Measurements from ENCODE around the gene SPNS2. TPM values are rescaled to one million over a fixed set of nuclear protein-coding genes. Genes with fewer than 3 reads are reported as not detected.

The SPNS2 gene
- total RNA-seq, 2 donors from 2014 or later, result 9.1 to 23.9 TPM

DNA sequence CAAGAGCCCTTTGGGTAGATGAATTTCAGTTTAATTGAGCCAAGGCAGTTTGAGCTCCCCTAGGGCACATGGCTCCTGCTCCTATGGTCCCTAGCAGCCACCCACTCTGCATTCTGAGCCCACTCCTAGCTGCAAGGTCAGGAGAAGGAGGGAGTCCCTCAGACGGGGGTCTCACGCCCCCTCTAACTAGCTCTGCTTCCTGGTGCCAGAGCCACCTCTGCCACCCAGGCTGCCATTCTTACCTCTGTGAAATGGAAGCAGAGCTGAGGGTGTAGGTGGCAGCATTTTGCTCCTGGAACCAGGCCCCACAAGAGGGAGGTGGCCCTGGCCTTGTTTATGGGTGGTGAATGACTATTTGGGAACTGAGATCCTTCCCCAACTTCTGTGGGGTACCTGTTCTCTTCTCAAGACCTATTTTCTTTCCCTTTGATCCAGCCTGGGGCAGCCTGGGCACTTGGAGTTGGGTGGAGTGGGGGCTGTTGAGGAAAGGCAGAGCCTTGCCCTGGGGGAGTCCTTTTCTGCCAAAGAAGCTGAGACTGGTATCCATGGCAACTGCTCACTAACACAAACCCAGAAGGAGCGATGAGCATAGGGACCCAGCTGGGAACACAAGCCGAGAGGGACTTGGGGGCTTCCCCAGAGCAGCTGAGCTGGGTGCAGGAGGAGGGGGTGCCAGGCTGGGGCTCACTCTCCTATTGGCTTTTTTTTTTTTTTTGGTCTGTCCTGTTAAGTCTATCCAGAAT lies 4.8 kb downstream of the SPNS2 start:
- Histone ChIP-seq H3K9me3 (no peaks in the 10 kb centered on the region), H3K36me3 (no peaks in the 10 kb centered on the region), H3K4me3 (no peak overlapping the region), H3K27ac (no peak overlapping the region), H3K4me1 (ENCODE audit: control insufficient read depth in 1 of 2, low read depth in 2 of 2) (peaks cover 11 to 37% of the 10 kb centered on the region in 2 donors), H3K27me3 (replicated peaks; ENCODE audit: insufficient read depth) (no peaks in the 10 kb centered on the region)
- ATAC-seq (ENCODE audit: insufficient number of reproducible peaks, low FRiP score, low read depth) (no peak), DNase-seq (ENCODE audit: low spot score) (no peak)
- TF ChIP-seq, protein P1, sequence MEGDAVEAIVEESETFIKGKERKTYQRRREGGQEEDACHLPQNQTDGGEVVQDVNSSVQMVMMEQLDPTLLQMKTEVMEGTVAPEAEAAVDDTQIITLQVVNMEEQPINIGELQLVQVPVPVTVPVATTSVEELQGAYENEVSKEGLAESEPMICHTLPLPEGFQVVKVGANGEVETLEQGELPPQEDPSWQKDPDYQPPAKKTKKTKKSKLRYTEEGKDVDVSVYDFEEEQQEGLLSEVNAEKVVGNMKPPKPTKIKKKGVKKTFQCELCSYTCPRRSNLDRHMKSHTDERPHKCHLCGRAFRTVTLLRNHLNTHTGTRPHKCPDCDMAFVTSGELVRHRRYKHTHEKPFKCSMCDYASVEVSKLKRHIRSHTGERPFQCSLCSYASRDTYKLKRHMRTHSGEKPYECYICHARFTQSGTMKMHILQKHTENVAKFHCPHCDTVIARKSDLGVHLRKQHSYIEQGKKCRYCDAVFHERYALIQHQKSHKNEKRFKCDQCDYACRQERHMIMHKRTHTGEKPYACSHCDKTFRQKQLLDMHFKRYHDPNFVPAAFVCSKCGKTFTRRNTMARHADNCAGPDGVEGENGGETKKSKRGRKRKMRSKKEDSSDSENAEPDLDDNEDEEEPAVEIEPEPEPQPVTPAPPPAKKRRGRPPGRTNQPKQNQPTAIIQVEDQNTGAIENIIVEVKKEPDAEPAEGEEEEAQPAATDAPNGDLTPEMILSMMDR (IDR thresholded peaks at IDR 0.05), result no peak

DNA sequence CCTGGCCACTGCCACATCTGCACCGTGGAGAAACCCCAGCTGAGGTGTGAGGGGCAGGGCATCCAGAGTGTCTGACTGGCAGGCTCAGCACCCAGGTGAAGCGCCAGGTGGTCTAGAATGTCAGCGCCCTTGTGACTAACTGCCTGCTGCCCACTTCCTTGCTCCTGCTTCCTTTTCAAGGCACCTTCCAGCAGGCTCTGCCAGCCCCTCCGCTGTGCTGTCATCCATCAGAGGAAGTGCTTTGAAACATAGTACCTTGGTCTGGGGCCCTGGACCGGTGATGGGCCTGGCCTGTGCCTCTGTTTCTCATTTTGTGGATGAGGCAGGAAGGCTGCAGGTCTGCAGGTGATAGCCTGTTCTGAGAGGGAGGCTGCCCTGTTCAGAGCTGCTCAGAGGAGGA lies 5.5 kb downstream of the SPNS2 start:
- Histone ChIP-seq H3K36me3 (no peaks in the 10 kb centered on the region), H3K9me3 (no peaks in the 10 kb centered on the region), H3K27me3 (replicated peaks; ENCODE audit: insufficient read depth) (no peaks in the 10 kb centered on the region), H3K4me1 (ENCODE audit: control insufficient read depth in 1 of 2, low read depth in 2 of 2) (peaks cover 17 to 41% of the 10 kb centered on the region in 2 donors), H3K4me3 (no peak overlapping the region), H3K27ac (no peak overlapping the region)
- TF ChIP-seq, protein P1 (IDR thresholded peaks at IDR 0.05), result no peak
- DNase-seq (ENCODE audit: low spot score), result no peak
- ATAC-seq (ENCODE audit: insufficient number of reproducible peaks, low FRiP score, low read depth), result no peak

DNA sequence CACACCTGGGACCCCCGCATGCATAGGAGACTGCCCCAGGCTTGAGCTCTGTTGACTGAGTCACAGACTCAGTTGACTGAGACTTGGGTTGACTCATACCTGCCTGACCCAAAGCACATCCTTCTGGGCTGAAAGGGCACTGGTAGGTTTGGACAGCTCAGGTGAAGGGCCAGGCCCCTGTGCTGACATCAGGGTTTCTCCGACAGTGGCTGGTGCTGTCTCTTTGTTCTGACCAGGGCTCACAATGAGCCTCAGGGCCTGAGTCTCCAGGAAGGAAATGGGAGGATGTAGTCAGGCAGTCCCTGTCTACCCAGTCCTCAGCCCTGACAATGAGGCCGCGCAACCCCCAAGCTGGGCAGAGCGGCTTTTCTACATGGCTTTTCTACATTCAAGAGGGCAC lies 6.5 kb downstream of the SPNS2 start:
- Histone ChIP-seq H3K36me3 (no peaks in the 10 kb centered on the region), H3K27me3 (replicated peaks; ENCODE audit: insufficient read depth) (no peaks in the 10 kb centered on the region), H3K9me3 (no peaks in the 10 kb centered on the region), H3K4me3 (no peak overlapping the region), H3K4me1 (ENCODE audit: control insufficient read depth in 1 of 2, low read depth in 2 of 2) (peaks cover 15 to 41% of the 10 kb centered on the region in 2 donors), H3K27ac (no peak overlapping the region)
- TF ChIP-seq, protein P1 (IDR thresholded peaks at IDR 0.05), result no peak
- ATAC-seq (ENCODE audit: insufficient number of reproducible peaks, low FRiP score, low read depth) (no peak), DNase-seq (ENCODE audit: low spot score) (no peak)

DNA sequence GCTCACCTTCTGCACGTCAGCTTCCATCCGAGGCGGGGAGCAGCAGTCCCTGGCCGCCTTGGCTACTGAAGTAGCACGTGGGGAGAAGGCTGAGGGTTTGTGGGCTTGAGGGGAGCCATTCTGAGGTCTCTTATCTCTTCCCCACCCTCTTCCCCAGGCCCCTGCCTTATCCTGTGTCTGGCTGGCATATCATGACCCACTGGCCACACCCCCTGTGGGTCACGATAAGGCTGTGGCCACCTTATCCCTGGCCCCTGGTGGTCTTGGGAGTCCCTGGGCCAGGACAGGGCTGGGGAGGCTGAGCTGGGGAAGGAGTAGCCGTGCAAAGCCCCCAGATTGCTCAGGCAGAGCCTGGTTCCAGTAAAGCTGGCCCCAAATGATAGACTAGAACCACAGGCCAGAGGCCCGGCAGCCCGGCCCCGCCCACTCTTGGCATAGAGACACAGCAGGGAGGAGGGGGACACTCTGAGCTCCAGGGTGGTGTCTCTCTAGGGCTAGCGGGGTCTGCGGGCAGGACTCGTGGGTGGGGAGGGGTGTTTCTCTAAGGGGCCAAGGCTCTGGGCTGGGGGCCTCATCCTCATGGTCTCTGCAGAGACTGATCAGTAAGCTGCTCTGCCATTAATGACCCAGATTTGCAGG lies 7.6 kb downstream of the SPNS2 start:
- peaks cover 13 to 45% of the 10 kb centered on the region in 2 donors for H3K4me1 ChIP-seq (ENCODE audit: control insufficient read depth in 1 of 2, low read depth in 2 of 2)
- no peak overlapping the region for H3K4me3 ChIP-seq
- H3K27ac ChIP-seq, result no peak overlapping the region
- H3K27me3 ChIP-seq (replicated peaks; ENCODE audit: insufficient read depth), result no peaks in the 10 kb centered on the region
- no peaks in the 10 kb centered on the region for H3K36me3 ChIP-seq
- DNase-seq (ENCODE audit: low spot score) (no peak), ATAC-seq (ENCODE audit: insufficient number of reproducible peaks, low FRiP score, low read depth) (no peak)
- TF ChIP-seq, protein P1 (IDR thresholded peaks at IDR 0.05), result no peak
- H3K9me3 ChIP-seq, result no peaks in the 10 kb centered on the region

DNA sequence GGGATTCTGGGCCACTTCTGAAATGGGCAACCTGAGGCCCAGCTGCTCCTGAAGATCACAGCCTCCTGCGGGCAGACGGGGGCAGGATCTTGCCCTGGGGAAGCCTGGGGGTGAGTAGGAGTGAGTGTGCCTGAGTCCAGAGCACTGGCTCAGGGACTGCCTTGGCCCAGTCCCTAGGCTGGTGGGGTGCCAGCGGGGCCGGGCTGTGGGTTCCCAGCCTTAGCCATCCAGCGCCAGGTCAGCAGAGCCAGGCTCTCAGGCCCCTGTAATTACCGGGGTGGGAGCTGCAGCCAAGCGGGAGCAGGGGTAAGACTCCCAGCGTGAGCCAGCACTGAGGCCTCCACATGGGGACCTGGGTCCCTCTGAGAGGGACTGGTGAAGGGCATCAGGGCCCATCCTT lies 8.2 kb downstream of the SPNS2 start:
- Histone ChIP-seq H3K27me3 (replicated peaks; ENCODE audit: insufficient read depth) (no peaks in the 10 kb centered on the region), H3K9me3 (no peaks in the 10 kb centered on the region), H3K4me1 (ENCODE audit: control insufficient read depth in 1 of 2, low read depth in 2 of 2) (peaks cover 13 to 45% of the 10 kb centered on the region in 2 donors), H3K36me3 (no peaks in the 10 kb centered on the region), H3K27ac (no peak overlapping the region), H3K4me3 (no peak overlapping the region)
- ATAC-seq (ENCODE audit: insufficient number of reproducible peaks, low FRiP score, low read depth) (no peak), DNase-seq (ENCODE audit: low spot score) (no peak)
- TF ChIP-seq, protein P1 (IDR thresholded peaks at IDR 0.05), result no peak

Measured in thoracic aorta (tissue), 2 donors.